Left renal cortex interstitium (tissue), 4 donors: ENCODE results near the gene ZNF407. TPM values are rescaled to one million over a fixed set of nuclear protein-coding genes. Genes with fewer than 3 reads are reported as not detected.
"Not testable (repeated sequence)": the region's sequence is repeated elsewhere in the genome, so short reads cannot be mapped to it uniquely, and the experiment has no call there.

ENCODE experiments used
- DNase-seq, 4 donors: peaks; one replicate each; pipeline ENCODE4 v3.0.0-alpha.2; 2013; ENCODE audit warnings: low read depth in 4 of 4, low spot score in 2 of 4, missing footprints in 1 of 4
- polyA plus RNA-seq, 4 donors: library from polyadenylated mRNA; unstranded; fragments of 120-200 nt; gene quantifications; one replicate each; pipeline ENCODE4 v1.2.1, GENCODE V29; 2013; ENCODE audit not compliant: insufficient read length in 4 of 4

The ZNF407 gene
- polyA plus RNA-seq, 4 donors, result 9.8 to 10.1 (median 10.1) TPM

DNA sequence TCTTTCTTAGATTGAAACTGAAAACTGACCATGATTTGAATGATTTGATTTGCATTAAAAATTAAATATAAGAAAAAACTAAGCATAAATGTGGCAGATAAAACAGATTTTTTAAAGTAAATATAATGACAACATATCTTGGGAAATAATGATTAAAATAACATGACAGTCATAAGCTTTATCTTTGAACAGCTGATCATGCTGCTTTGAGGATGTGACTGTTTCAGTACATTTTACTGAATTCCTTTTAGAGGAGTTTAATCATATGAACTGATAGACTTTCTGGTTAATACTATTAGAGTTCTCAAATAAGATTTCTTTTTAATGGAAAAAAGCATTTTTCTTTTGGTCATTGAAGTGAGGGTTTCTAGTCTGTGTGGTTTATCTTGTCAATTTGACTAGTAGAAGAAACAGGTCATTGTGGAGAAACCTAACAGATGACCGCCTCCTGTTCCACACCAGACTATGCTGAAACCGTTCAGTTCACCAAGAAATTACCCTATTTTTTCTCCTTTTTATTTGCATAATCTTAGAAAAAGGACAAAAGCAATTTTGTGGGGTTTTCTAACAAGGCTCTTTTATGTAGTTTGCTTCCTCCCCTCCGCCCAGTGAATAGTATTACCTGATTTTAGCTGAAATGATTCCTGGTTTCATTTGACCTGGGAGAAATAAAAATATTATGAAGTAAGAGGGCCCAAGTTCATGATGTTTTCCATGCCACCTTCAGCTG, 349.1 kb downstream of the ZNF407 start:
- no peak for DNase-seq

DNA sequence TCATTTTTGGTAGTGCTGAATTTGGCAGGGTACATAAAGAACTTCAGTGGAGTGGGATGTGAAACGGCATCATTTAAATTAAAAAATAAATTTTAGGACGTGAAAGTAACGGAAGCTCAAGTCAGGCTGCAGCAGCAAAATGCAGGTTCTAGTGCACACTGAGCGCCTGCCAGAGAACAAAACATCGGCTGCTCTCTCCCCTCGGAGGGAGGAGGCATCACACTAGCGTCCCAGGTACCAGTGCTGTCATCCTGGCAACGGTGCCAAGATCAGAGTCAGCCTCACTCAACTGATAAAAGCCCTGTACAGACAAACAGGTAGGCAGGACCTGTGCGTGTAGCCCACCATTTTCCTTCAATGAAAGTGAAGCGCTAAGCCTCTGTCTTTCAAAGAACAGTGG, 349.7 kb downstream of the ZNF407 start:
- no peak for DNase-seq

DNA sequence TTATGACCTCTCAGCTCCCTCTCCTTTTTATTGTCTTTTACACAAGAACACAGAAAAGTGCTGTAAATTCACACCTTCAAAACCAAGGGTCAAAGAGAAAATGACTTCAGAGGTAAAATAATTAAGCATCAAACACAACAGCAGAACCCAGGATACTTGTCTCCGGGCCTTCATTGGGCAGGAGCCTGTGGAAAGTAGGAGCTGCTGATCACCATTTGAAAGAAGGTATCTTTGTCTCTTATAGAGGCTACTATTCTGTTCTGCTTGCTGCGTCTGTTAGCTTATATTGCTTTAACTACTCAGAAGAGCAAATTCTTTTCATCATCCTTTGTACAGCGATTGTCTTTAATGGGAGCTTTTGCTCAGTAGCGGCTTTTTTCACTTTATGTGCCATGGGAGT, 350.2 kb downstream of the ZNF407 start:
- DNase-seq, result no peak

DNA sequence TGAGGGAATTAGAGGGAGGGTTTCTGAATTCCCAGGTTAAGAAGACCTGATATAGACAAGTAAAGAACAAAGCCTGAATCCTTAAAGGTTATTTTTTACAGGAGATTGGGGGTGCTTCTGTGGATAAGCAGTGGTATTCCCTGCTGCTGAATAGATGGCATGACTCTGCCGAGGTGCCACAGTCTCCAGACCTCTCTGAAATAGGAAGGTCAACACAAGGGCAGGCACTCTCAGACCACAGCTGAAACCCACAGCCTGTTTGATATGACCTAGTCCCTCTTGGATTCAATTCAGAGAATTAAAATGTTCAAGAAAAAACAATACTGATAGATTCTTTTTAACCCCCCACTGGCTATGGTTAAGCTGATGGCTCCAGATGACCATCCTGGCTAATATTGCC, 351.9 kb downstream of the ZNF407 start:
- DNase-seq, result no peak

DNA sequence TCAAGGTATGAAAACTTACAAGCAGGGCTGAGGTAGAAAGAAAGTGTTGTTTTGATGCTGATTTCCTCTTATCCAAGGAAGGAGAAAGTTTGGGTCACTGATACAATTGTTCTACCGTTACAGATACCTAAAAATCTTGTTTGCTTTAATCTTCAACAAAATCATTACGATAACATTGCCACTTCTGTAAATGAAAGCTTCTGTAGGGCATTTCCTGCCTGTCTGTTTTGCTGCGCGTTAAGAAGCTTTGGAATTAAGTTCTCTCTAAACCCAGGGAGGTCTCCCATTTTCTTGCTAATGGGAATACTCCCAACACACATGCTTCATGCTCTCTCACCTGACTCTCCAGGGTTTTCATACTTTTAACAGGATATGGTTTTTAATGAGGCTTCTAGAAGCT, 352.8 kb downstream of the ZNF407 start:
- no peak for DNase-seq

DNA sequence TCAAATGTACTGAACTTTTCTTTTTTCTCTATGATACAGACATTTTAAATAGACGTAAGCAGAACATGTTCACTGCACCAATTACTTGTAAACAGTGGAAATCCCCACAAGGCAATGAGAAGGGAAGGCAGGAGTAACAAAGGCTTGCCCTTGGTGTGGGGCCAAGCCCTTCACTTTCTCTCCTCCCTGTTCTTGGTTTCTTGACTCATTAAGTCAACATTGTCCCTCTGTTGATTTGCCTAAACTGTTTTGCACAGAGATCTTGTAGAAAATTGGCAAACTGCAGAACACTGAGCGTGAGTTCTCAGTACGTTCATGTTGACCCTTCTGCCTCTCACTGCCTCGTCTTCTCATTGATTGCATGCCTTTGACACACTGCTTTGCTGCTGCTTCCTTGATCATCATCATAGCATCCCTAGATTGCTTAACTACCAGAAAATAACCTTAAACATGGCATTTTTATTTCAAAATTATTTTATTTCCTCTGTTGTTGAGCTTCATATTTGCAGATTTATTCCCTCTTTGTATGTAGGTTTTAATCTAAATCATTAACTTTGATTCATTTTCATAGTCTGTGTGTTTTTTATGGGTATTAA, 353.6 kb downstream of the ZNF407 start:
- DNase-seq, result no peak

DNA sequence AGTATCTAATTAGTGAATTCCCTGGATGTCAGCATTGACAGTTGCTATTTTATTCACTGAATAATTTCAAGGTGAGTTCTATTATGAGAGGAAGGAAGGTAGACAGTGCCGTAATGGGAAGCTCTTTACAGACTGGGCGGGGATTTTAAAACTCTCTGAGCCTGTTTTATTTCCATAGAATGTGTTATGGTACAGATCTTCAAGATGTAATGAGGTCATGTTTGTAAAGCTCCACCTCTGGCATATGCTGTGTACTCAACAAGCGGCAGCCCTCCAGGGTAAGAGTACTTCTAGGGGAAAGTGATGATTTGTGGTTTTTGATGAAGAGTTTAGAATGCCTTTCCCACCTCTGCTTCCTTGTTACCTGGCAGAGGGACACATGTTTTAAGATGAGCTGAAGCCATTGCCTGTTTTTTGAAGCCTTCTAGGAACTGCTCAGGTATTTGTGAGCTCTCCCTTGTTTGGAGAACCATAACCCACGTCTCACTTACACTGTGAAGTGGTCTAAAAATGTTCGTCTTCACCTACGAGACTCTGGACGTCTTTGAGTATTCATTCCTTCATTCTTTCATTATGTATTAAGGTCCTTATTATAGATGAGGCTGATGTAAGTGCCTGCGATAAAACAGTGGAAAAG, 360.0 kb downstream of the ZNF407 start:
- no peak for DNase-seq

DNA sequence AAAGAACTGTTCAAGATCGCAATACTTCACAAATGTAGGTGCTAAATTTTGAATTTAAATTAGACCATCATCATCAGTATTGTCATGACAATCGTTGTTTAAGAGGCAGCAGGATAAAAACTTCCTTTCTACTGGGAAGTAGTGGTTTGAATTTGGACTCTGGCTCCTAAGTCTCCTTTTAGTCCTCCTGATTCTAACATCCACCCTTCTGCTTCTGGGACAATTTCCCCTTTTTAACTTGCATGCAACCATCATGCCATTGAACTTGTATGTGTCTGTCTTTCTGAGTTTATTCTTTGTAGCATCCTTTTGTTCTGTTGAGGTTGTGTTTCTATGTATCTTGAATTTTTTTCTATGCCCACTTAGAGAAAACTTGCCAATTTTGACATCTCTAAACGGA, 361.5 kb downstream of the ZNF407 start:
- DNase-seq, result no peak

DNA sequence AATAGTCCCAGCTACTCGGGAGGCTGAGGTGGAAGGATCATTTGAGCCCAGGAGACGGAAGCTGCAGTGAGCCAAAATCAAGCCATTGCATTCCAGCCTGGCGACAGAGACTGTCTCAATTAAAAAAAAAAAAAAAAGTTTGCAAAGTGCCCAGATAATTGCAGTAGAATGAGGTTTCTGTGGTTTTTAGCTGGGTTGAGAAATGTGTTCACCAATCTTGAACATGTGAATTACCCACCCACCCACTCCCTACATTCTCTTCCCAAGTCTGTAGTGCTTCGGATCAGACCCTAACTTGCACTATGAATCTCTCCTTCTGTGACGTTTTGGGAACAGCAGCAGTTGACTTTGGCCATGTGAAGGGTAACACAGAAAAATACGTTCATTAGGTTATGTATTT, 363.9 kb downstream of the ZNF407 start:
- DNase-seq, result no peak

DNA sequence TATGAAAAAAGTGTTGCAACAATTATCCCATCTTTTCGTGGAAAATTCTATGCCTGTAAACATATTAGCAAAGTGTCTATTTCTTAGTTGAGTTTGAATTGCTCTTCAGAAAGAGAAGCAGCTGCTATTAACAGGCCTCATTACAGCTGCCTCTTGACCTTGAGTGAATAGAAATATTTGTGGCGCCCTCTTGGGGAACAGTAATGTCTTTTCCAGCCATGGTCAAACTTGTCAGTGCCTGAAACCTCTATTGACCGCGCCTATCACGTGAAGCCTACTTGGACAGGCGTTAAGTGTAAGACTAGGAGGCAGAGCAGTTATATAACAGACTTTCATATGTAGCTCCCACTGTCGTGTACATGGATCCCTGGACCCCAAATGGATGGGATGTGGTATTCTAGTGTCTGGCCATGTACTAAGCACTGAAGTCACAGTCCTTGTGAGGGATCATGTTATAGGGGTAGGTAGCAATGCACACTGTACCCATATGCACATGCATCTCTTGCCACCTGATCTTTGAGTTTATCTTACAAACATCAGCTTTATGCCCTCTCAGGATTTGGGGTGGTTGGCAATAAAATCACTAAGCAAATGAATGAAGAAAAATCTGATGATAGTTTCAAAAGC, 366.3 kb downstream of the ZNF407 start:
- DNase-seq, result no peak

DNA sequence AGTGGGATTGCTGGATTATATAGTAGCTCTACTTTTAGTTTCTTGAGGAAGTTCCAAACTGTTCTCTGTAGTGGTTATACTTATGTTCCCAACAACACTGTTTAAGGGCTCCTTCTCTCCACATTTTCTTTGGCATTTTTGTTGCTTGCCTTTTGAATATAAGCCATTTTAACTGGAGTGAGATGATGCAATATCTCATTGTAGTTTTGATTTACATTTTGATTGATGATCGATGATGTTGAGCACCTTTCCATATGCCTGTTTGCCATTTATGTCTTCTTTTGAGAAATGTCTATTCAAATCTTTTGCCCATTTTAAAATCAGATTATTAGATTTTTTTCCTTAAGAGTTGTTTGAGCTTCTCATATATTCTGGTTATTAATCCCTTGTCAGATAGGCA, 368.0 kb downstream of the ZNF407 start:
- no peak for DNase-seq

DNA sequence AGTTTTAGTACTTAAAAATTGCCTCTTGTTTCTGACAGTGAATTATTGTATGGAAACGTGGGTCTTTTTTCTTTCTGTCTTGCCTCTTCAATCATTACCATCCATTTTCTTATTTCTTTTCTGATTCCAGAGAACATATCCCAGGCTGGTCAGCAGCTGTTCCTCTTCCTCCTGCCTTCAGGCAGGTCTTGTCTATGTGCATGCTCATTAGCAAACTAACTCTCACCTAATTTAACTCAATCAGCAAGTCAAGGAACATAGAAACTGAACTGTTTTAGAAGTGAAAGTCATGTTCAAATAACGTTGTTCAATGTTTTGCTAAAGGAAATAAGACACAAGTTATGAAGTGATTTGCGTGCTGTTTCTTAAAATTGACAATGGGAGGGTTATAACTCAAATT, 369.8 kb downstream of the ZNF407 start:
- no peak for DNase-seq

DNA sequence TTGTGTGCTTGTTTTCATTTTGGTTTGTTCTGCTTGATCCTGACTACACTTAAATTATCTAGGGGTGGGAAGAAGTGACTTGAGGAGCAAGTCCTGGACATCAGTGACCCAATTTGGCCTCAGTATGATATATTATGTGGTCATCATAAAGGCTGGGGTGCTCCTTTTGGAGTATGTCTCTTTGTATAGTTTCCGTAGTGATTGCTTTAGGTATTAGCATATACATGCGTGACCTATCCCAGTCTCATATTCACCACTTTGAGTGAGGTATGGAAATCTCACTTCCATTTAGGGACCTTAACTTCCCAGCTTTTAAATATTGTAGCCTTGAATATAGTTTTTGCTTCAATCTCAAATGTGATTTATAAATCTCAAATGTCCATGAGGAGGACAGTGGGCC, 370.3 kb downstream of the ZNF407 start:
- no peak for DNase-seq

DNA sequence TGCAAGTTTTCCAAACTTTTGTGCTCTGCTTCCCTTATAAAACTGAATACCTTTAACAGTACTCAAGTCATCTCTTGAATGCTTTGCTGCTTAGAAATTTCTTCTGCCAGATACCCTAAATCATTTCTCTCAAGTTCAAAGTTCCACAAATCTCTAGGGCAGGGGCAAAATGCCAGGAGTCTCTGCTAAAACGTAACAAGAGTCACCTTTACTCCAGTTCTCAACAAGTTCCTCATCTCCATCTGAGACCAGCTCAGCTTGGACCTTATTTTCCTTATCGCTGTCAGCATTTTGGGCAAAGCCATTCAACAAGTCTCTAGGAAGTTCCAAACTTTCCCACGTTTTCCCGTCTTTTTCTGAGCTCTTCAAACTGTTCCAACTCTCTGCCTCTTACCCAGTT, 373.7 kb downstream of the ZNF407 start:
- not testable (repeated sequence) for DNase-seq

DNA sequence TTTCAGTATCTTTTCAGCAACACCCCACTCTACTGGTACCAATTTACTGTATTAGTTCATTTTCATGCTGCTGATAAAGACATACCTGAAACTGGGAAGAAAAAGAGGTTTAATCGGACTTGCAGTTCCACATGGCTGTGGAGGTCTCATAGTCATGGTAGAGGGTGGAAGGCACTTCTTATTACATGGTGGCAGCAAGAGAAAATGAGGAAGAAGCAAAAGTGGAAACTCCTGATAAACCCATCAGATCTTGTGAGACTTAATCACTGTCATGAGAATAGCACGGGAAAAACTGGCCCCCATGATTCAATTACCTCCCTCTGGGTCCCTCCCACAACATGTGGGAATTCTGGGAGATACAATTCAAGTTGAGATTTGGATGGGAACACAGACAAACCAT, 374.1 kb downstream of the ZNF407 start:
- not testable (repeated sequence) for DNase-seq

DNA sequence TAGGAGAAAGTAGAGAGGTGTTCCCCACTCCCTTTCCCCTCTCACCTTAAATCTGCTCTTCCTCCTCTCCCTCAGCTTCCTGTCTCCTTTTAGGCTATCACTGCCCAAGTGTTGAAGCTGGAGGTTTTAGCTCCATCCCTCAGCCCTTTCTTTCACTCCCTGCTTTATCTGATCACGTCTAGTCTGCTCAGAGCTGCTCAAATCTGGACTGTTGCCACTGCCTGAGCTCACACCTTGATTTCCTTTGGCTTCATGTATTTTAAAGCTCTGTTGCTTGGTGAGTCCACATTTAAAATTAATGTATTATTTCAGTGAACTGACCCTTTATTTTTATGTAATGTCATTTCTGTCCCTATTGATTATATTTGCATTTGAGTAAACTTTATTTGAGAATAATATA, 374.7 kb downstream of the ZNF407 start:
- DNase-seq, result no peak

DNA sequence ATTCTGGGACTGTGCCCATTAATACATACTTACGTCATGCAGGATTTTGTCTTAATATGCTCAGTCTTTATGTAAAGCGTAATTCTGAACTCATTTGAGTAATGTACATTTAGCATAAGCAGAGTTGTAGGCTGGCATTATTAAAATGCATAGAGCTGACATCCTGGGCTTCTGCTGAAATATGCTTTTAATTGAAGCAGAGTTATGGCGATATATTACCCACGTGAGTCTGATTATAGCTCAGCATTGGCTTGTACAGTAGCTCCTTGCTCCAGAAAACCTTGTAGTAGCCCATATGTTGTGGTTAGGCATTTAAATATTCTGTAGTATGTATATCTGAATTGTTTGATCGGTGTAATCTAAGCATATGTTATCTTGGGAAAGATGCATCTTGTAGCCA, 377.3 kb downstream of the ZNF407 start:
- no peak for DNase-seq

DNA sequence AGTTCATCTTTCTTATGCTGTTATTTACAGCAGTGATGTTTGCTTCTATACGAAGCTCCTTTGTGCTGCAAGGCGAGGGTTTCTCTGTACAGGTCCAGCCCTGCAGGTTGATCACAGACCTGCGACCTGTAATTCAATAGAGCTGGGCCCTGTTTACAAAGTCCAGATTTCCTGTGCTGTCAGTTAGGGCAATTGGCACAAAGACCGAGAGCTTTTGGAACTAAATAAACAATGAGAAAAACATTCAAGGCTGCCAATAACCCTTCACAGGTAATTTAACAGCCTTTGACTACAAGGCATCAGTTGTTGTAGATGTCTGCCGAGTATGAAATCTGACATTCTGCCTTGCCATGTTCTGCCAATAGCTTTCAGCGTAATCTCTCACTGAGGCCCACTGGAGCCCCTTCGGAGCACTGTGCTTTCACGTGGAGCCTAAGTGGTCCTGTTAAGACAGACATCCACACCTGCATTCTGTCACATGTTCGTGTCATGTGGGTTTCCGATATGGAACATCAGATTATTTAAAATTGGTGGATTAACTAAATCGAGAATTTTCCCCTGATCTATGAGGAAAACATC, 378.8 kb downstream of the ZNF407 start:
- no peak for DNase-seq

DNA sequence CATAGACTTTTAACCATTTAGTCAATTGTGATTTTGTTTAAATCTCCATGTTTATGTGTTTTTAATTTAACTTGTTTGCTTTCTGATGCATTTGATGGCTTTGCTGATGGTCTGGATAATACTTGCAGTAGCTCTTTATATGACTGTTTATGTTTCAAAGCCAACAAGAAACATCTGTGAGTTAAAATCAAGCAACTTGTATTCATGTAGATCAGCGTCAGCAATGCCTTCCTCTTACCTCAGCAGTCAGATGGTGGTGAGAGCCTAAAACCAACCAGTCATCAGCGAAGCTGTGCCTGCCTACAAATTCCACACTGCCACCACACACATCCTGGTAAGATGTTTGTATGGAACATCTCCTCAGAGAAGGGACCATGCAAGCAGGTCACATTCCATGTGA, 379.4 kb downstream of the ZNF407 start:
- DNase-seq, result no peak

DNA sequence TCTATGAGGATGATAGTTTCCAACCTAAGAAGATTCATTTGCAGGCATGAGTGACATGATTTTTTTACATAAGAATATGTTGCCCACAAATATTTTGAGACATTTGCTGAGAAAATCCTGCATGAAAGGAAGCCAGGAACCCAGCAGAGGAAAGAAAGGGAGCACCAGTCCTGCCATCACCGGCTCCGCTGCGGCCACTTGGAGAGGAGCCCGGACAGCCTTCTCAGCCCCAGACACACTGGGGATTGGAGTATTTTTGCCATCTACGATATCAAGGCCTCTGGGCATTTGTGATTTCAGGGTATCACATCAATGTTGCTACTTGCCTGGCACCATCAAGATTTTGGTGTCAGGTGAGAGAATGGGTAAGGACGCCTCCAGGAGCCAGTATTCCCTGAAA, 383.0 kb downstream of the ZNF407 start:
- no peak for DNase-seq

DNA sequence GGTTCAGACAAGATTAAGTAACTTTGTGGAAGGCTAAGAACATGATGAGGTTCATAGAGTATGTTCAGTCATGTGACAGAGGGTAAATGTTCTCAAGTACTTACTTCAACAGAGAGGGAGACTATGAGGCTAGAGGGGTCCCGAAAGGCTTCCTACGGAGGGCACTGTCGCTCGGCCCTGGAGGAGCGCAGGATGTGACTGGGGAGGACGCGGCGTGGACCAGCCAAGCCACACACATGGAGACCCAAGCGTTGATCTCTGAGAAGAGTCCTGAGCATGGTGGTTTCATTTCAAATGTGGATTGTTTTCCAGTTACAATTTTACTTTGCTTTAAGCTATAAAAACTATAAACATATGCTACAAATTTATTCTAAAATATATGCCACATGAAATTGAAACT, 383.8 kb downstream of the ZNF407 start:
- no peak for DNase-seq
